C4-2B (cell line): ENCODE results near the gene SULT6B1.

Experiments
- CTCF ChIP-seq: fragments of 450-650 bp; conservative IDR thresholded peaks from 2 replicates; pipeline ENCODE4 v1.5.1; 2017; ENCODE audit warnings: mild to moderate bottlenecking
- ZFX ChIP-seq: fragments of 450-650 bp; IDR thresholded peaks from 2 replicates; pipeline ENCODE4 v1.6.1; 2017

GRCh38 chr2:37196320-37197195 lies 8.1 kb upstream of the SULT6B1 start, which contains the start of gene CEBPZOS:
- no peak for TF ChIP-seq CTCF
- peak; percentile 98 for TF ChIP-seq ZFX
